Tibial nerve (tissue), 4 donors: ENCODE data around the gene SLIT3.

Source experiments
- EP300 ChIP-seq, 2 donors: sonication (generic); formaldehyde crosslinking; IDR thresholded peaks; one replicate each; pipeline ENCODE4 v1.6.1; 2017; ENCODE audit warnings: antibody characterized with exemption in 2 of 2, mild to moderate bottlenecking in 1 of 2
- POLR2A ChIP-seq, 2 donors: fragments of 450-650 bp; IDR thresholded peaks; one replicate each; pipeline ENCODE4 v1.6.1; 2017; ENCODE audit warnings: antibody characterized with exemption in 2 of 2, mild to moderate bottlenecking in 2 of 2, moderate library complexity in 2 of 2
- TF ChIP-seq, protein P1 (sequence below), 5 experiments: fragments of 200-600 bp in 3 of 5; fragments of 450-650 bp in 2 of 5; sonication (generic) in 3 of 5; IDR thresholded peaks; one replicate each; pipeline ENCODE4 v1.5.1; 2016 to 2019; ENCODE audit warnings: antibody characterized with exemption in 5 of 5, mild to moderate bottlenecking in 3 of 5, moderate library complexity in 2 of 5

DNA sequence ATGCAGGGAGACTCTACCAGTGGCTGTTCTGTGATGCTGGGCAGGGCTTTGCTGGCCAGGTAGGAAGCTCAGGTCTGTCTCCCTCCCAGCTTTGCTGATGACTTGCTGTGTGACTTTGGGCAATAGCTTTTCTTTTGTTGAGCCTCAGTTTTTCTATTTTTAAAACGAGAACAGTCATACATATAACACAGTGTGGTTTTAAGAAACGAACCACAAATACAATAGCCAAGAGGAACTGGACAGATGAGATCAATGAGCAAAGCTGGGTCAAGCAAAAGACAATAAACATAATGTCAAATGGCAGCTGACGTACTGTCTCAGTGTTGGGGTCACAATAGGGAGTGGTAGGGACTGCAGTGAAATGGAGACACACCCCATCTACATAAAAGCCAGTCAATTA lies 20.2 kb downstream of the SLIT3 start:
- TF ChIP-seq, protein P1, sequence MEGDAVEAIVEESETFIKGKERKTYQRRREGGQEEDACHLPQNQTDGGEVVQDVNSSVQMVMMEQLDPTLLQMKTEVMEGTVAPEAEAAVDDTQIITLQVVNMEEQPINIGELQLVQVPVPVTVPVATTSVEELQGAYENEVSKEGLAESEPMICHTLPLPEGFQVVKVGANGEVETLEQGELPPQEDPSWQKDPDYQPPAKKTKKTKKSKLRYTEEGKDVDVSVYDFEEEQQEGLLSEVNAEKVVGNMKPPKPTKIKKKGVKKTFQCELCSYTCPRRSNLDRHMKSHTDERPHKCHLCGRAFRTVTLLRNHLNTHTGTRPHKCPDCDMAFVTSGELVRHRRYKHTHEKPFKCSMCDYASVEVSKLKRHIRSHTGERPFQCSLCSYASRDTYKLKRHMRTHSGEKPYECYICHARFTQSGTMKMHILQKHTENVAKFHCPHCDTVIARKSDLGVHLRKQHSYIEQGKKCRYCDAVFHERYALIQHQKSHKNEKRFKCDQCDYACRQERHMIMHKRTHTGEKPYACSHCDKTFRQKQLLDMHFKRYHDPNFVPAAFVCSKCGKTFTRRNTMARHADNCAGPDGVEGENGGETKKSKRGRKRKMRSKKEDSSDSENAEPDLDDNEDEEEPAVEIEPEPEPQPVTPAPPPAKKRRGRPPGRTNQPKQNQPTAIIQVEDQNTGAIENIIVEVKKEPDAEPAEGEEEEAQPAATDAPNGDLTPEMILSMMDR (IDR thresholded peaks at IDR 0.05) = no peak
- TF ChIP-seq EP300 (IDR thresholded peaks at IDR 0.05) (no peak), POLR2A (IDR thresholded peaks at IDR 0.05) (no peak)
